Esophagus squamous epithelium (tissue), 5 donors: ENCODE data around the gene TMEM131L. TPM values are rescaled to one million over a fixed set of nuclear protein-coding genes. Genes with fewer than 3 reads are reported as not detected.

Experiments
- DNase-seq: peaks from one replicate; lab custom pipeline; 2025; lab: John Stamatoyannopoulos, UW
- H3K27ac ChIP-seq, 4 donors: fragments of 200-600 bp; sonication (generic); one replicate each; pipeline ENCODE4 v1.5.1; 2016 to 2019; ENCODE audit warnings: mild to moderate bottlenecking in 1 of 4
- H3K27me3 ChIP-seq, 4 donors: fragments of 200-600 bp; sonication (generic); 1 replicate in 3 of 4; 2 replicates in 1 of 4; pipeline versions ENCODE4 v1.5.1 to v1.6.0; 2017 to 2021; ENCODE audit warnings: antibody characterized with exemption in 1 of 4
- H3K36me3 ChIP-seq, 3 donors: fragments of 200-600 bp; sonication (generic); one replicate each; pipeline ENCODE4 v1.5.1; 2016 to 2019
- H3K4me1 ChIP-seq, 3 donors: fragments of 200-600 bp; sonication (generic); one replicate each; pipeline ENCODE4 v1.5.1; 2017 to 2019
- H3K4me3 ChIP-seq, 4 donors: fragments of 200-600 bp; sonication (generic); 1 replicate in 3 of 4; 2 replicates in 1 of 4; pipeline ENCODE4 v1.5.1; 2016 to 2019; ENCODE audit warnings: mild to moderate bottlenecking in 2 of 4, moderate library complexity in 1 of 4
- H3K9me3 ChIP-seq, 3 donors: fragments of 200-600 bp; sonication (generic); one replicate each; pipeline ENCODE4 v1.5.1; 2016 to 2019
- CTCF ChIP-seq, 6 experiments: fragments of 450-650 bp in 4 of 6; fragments of 200-600 bp in 2 of 6; sonication (generic) in 2 of 6; IDR thresholded peaks; one replicate each; pipeline ENCODE4 v1.5.1; 2016 to 2019; ENCODE audit warnings: antibody characterized with exemption in 6 of 6, mild to moderate bottlenecking in 4 of 6, moderate library complexity in 4 of 6
- POLR2A ChIP-seq, 4 donors: fragments of 450-650 bp; IDR thresholded peaks; one replicate each; pipeline ENCODE4 v1.6.1; 2017; ENCODE audit warnings: antibody characterized with exemption in 4 of 4, mild to moderate bottlenecking in 4 of 4, moderate library complexity in 3 of 4
- WGBS, 2 donors: methylation state at CpG; one replicate each; pipeline ENCODE4 v1.1.5; 2018; 5-methylcytosine and 5-hydroxymethylcytosine counted together
- intact Hi-C: fragments of 100-400 bp; cut with DNase I; formaldehyde crosslinking; loops from one replicate; pipeline ENCODE4 v1.15.0; 2022
- total RNA-seq, 4 donors: library from RNA; depleted of rRNA; stranded (reverse); fragments of >200 nt; gene quantifications; one replicate each; pipeline ENCODE4 v1.1.0, GENCODE V29; 2016
- donor health status: DM: yes; HTN: yes; CAD: no.

The TMEM131L gene
- total RNA-seq, 4 donors from 2014 or later = 9.2 to 14.7 (median 12.4) TPM

- no peak overlapping the region for H3K27ac ChIP-seq
- DNase-seq = no peak
- TF ChIP-seq CTCF (IDR thresholded peaks at IDR 0.05) (no peak), POLR2A (IDR thresholded peaks at IDR 0.05) (no peak)
- intact Hi-C loops = loop anchor here (10.0 kb wide), 1 partner anchor 117 kb away; no protein-coding TSS in a partner anchor
- 94 to 95% methylated on average over 8 of the region's 8 CpGs for WGBS, 2 donors
- peaks cover 0 to 46% (median 9%) of the 10 kb centered on the region in 3 donors for H3K36me3 ChIP-seq
- no peak overlapping the region for H3K4me3 ChIP-seq
- H3K27me3 ChIP-seq = no peaks in the 10 kb centered on the region
- no peaks in the 10 kb centered on the region for H3K4me1 ChIP-seq
- H3K9me3 ChIP-seq = no peaks in the 10 kb centered on the region
Observed at GRCh38 chr4:153638011-153638410, 171.9 kb downstream of the TMEM131L start.

DNA sequence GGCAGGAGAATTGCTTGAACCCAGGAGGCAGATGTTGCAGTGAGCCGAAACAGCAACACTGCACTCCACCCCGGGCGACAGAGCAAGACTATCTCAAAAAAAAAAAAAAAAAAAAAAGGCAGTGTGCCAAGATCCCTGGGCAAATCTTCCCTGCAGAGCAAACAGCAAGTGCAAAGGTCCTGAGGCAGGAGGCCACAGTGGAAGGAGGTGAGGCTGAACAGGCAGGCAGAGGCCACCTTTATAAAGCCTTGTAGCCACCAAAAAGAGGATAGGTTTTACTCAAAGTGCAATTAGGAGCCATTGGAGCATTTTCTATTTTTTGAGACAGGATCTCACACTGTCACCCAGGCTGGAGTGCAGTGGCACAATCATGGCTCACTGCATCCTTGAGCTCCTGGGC, 172.8 kb downstream of the TMEM131L start:
- Histone ChIP-seq H3K4me3 (no peak overlapping the region), H3K27ac (no peak overlapping the region), H3K4me1 (no peaks in the 10 kb centered on the region), H3K36me3 (peaks cover 0 to 36% (median 9%) of the 10 kb centered on the region in 3 donors), H3K27me3 (no peaks in the 10 kb centered on the region), H3K9me3 (no peaks in the 10 kb centered on the region)
- no peak for DNase-seq
- TF ChIP-seq CTCF (IDR thresholded peaks at IDR 0.05) (no peak), POLR2A (IDR thresholded peaks at IDR 0.05) (no peak)
- WGBS, 2 donors = 57 to 97% methylated on average over 1 to 3 of the region's 3 CpGs
- intact Hi-C loops = loop anchor here (10.0 kb wide), 1 partner anchor 116 kb away; no protein-coding TSS in a partner anchor

DNA sequence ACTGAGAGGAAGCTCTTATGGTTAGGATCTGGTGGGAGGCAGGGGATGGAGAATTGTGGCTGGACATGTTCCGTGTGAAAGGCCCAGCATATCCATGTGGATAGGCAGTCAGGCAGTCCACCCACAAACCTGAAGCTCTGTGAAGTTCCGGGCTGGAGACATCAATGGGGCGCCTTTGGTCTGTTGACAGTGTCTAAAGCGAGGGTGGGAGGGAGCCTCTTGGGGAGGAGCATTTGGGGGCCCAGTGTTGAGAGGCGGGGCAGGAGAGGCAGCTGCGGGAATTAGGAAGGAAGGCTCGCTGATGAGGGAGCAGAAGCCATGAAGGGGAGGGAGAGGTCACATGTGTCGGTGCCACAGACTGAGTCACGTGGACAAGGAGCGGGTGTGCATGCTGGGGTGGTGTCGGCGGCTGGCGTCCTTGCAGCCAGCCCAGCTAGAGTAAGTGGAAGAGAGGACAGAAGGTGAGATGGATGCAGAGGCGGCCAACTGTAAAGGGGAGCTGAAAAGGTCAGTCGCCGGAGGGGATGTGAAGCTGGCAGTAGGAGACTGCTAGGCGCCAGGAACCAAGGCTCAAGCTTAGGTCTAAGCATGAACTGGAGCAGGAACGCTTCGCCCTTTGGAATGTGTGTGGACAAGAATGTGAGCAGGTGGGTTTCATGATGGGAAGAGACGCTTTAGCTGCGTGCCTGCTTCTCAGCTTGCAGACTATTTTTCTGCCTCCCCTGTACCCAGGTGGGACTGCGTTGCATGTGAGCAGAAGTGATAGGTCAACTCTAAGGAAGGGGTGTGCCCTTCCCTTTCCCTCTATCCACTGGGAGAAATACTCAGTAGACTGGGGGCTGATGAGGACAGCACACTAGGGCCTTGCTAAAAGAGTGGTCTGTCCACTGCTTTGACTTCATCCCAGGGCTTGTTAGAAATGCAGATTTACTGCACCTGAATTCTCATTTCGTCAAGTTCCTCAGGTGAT, 174.0 kb downstream of the TMEM131L start:
- H3K27me3 ChIP-seq = no peaks in the 10 kb centered on the region
- no peak overlapping the region for H3K27ac ChIP-seq
- WGBS, 2 donors = 79 to 84% methylated on average over 17 to 21 of the region's 23 CpGs
- intact Hi-C loops = loop anchor here (10.0 kb wide), 1 partner anchor 115 kb away; no protein-coding TSS in a partner anchor
- peaks cover 0 to under 1% (median 0%) of the 10 kb centered on the region in 3 donors for H3K9me3 ChIP-seq
- TF ChIP-seq POLR2A (IDR thresholded peaks at IDR 0.05) (no peak), CTCF (IDR thresholded peaks at IDR 0.05) (no peak)
- no peaks in the 10 kb centered on the region for H3K4me1 ChIP-seq
- H3K4me3 ChIP-seq = no peak overlapping the region
- H3K36me3 ChIP-seq = peaks cover 0 to 25% (median 9%) of the 10 kb centered on the region in 3 donors
- no peak for DNase-seq

DNA sequence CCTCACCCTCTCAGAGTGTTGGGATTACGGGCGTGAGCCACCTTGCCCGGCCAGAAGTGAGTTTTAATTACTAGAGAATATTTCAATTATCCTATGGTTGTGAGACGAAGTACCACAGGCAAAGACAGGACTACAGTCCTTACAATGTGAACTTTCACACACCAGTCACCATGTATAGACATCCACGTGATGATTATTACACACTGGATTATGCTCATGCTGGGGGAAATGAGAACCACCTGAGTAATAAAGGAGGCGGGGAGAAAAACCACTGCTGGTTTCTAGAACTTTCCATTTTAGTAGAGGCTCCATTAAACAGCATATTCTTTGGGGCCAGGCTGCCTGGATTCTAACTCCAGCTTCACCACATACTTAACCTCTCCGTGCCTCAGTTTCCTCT, 175.4 kb downstream of the TMEM131L start:
- 77 to 90% methylated on average over 5 to 7 of the region's 7 CpGs for WGBS, 2 donors
- Histone ChIP-seq H3K9me3 (peaks cover 0 to 3% (median 0%) of the 10 kb centered on the region in 3 donors), H3K36me3 (peaks cover 0 to 11% (median 4%) of the 10 kb centered on the region in 3 donors), H3K4me3 (no peak overlapping the region), H3K27me3 (no peaks in the 10 kb centered on the region), H3K27ac (no peak overlapping the region), H3K4me1 (no peaks in the 10 kb centered on the region)
- intact Hi-C loops = no loop called here
- DNase-seq = no peak
- TF ChIP-seq CTCF (IDR thresholded peaks at IDR 0.05) (no peak), POLR2A (IDR thresholded peaks at IDR 0.05) (no peak)
